Spleen (tissue), 7 donors: ENCODE results near the gene SAFB.

Experiments used
- CTCF ChIP-seq, 11 experiments: fragments of 200-600 bp in 7 of 11; fragments of 450-650 bp in 4 of 11; sonication (generic) in 4 of 11; IDR thresholded peaks in 8 of 11; conservative IDR thresholded peaks in 3 of 11; 1 replicate in 7 of 11; 2 replicates in 4 of 11; pipeline versions ENCODE4 v1.4.0 to v1.8.0; 2016 to 2021; ENCODE audit warnings: antibody characterized with exemption in 11 of 11, inconsistent platforms in 4 of 11, mild to moderate bottlenecking in 1 of 11
- POLR2A ChIP-seq, 3 donors: fragments of 450-650 bp; IDR thresholded peaks; one replicate each; pipeline ENCODE4 v1.5.1; 2017; ENCODE audit warnings: antibody characterized with exemption in 3 of 3, mild to moderate bottlenecking in 1 of 3
- donor health status: DM: no; HTN: no; CAD: no; lungs with moderate emphysema.
- donor health status: DM: no; HTN: no; CAD: no.
- donor health status: DM: no; HTN: no; CAD: no.

GRCh38 chr19:5651361-5651760, 28.5 kb downstream of the SAFB start:
- TF ChIP-seq CTCF (IDR thresholded peaks at IDR 0.05 in 8 of 11, conservative IDR thresholded peaks at IDR 0.05 in 3 of 11) (no peak), POLR2A (IDR thresholded peaks at IDR 0.05) (no peak)
